GM19438 (cell line): ENCODE measurements around the gene PRSS21.

Experiments
- ATAC-seq: cut with Tn5 transposase; IDR thresholded peaks from one replicate; pipeline ENCODE4 v1.9.1; 2021; ENCODE audit warnings: low read depth; ENCODE audit not compliant: unreplicated experiment

Gene PRSS21

GRCh38 chr16:2779151-2779920, 37.7 kb upstream of the PRSS21 start:
- no peak for ATAC-seq

- no peak for ATAC-seq
These were observed 36.8 kb upstream of the PRSS21 start for GRCh38 chr16:2779978-2780898.

GRCh38 chr16:2782583-2783351, 34.3 kb upstream of the PRSS21 start:
- no peak for ATAC-seq

- ATAC-seq = no peak
These were observed 33.3 kb upstream of the PRSS21 start for GRCh38 chr16:2783581-2784357.

GRCh38 chr16:2784358-2785100, 32.5 kb upstream of the PRSS21 start:
- no peak for ATAC-seq

- ATAC-seq = no peak
These were observed 31.7 kb upstream of the PRSS21 start for GRCh38 chr16:2785101-2785991.

- ATAC-seq = no peak
These were observed 30.8 kb upstream of the PRSS21 start for GRCh38 chr16:2786061-2786825.

- ATAC-seq = no peak
These were observed 30.2 kb upstream of the PRSS21 start for GRCh38 chr16:2786826-2787151.

- ATAC-seq = no peak
These were observed 29.6 kb upstream of the PRSS21 start, which contains the start of gene PRSS33 for GRCh38 chr16:2787406-2787805. Gene PRSS33 (minus strand): TSS chr16:2787560. CDS start chr16:2786547, 1,013 bp downstream.

GRCh38 chr16:2787961-2788360, 29.1 kb upstream of the PRSS21 start:
- ATAC-seq = no peak

GRCh38 chr16:2790631-2791030, 26.4 kb upstream of the PRSS21 start:
- ATAC-seq = no peak

- ATAC-seq = no peak
These were observed 25.9 kb upstream of the PRSS21 start for GRCh38 chr16:2791174-2791573.

GRCh38 chr16:2792940-2793339, 24.1 kb upstream of the PRSS21 start:
- no peak for ATAC-seq

- ATAC-seq = no peak
These were observed 21.5 kb upstream of the PRSS21 start for GRCh38 chr16:2795395-2796143.

- ATAC-seq = no peak
These were observed 18.3 kb upstream of the PRSS21 start for GRCh38 chr16:2798723-2799204.

GRCh38 chr16:2799205-2799858, 17.7 kb upstream of the PRSS21 start:
- no peak for ATAC-seq
